Keratinocyte (primary cell): ENCODE data around the gene PTER. TPM values are rescaled to one million over a fixed set of nuclear protein-coding genes. Genes with fewer than 3 reads are reported as not detected.
A peak's percentile ranks its signal among the peaks of the same experiment; 100 is the strongest.

ENCODE experiments used
- DNase-seq: peaks from one replicate; pipeline ENCODE4 v3.0.0-alpha.2; 2011; ENCODE audit warnings: low read depth, missing footprints, low spot score
- FAIRE-seq: peaks from 2 replicates; lab custom pipeline; 2011; peaks lifted over from hg19 to GRCh38; lab: Jason Lieb, UNC
- H2AFZ ChIP-seq: 2 replicates; pipeline ENCODE4 v1.6.0; 2012; ENCODE audit warnings: low read length, control low read depth, inconsistent platforms; ENCODE audit not compliant: control insufficient read depth
- H3K27ac ChIP-seq: 2 replicates; pipeline ENCODE4 v1.5.1; 2011; ENCODE audit warnings: low read length; ENCODE audit not compliant: control insufficient read depth, insufficient read depth
- H3K27me3 ChIP-seq: 3 replicates; pipeline ENCODE4 v1.6.0; 2011; ENCODE audit warnings: low read length; ENCODE audit not compliant: control insufficient read depth, insufficient read depth; ENCODE audit errors: extremely low read depth
- H3K36me3 ChIP-seq, 2 experiments: 2 replicates in 1 of 2; 3 replicates in 1 of 2; pipeline ENCODE4 v1.5.1; 2011; ENCODE audit warnings: low read length in 2 of 2, mild to moderate bottlenecking in 1 of 2; ENCODE audit not compliant: control insufficient read depth in 2 of 2, insufficient read depth in 2 of 2; ENCODE audit errors: extremely low read depth in 1 of 2
- H3K4me1 ChIP-seq: 3 replicates; pipeline ENCODE4 v1.5.1; 2011; ENCODE audit warnings: low read length; ENCODE audit not compliant: control insufficient read depth, insufficient read depth; ENCODE audit errors: extremely low read depth
- H3K4me2 ChIP-seq: 3 replicates; pipeline ENCODE4 v1.6.0; 2011; ENCODE audit warnings: low read depth, low read length; ENCODE audit not compliant: control insufficient read depth, insufficient read depth; ENCODE audit errors: extremely low read depth
- H3K4me3 ChIP-seq, 3 experiments: fragments of 200-600 bp in 1 of 3; sonication (generic) in 1 of 3; 2 replicates in 2 of 3; 3 replicates in 1 of 3; pipeline ENCODE4 v1.5.1; 2011 to 2016; ENCODE audit warnings: low read length in 3 of 3, mild to moderate bottlenecking in 3 of 3, control low read depth in 2 of 3, inconsistent platforms in 1 of 3, low read depth in 1 of 3, mixed read lengths in 1 of 3, mixed run types in 1 of 3, moderate library complexity in 1 of 3; ENCODE audit not compliant: control insufficient read depth in 2 of 3, insufficient read depth in 2 of 3; ENCODE audit errors: extremely low read depth in 1 of 3
- H3K79me2 ChIP-seq: 2 replicates; pipeline ENCODE4 v1.6.0; 2012; ENCODE audit warnings: low read length; ENCODE audit not compliant: control insufficient read depth, insufficient read depth
- H3K9ac ChIP-seq: 3 replicates; pipeline ENCODE4 v1.6.0; 2011; ENCODE audit warnings: low read length; ENCODE audit not compliant: control insufficient read depth, insufficient read depth; ENCODE audit errors: extremely low read depth
- H3K9me1 ChIP-seq: 3 replicates; pipeline ENCODE4 v1.6.0; 2011; ENCODE audit warnings: low read length; ENCODE audit not compliant: control insufficient read depth, insufficient read depth; ENCODE audit errors: extremely low read depth
- H3K9me3 ChIP-seq: 2 replicates; pipeline ENCODE4 v1.5.1; 2012; ENCODE audit warnings: low read depth, low read length; ENCODE audit not compliant: control insufficient read depth
- H4K20me1 ChIP-seq: 3 replicates; pipeline ENCODE4 v1.6.0; 2011; ENCODE audit warnings: low read length; ENCODE audit not compliant: control insufficient read depth, insufficient read depth; ENCODE audit errors: extremely low read depth
- CTCF ChIP-seq, 3 experiments: IDR thresholded peaks in 1 of 3; conservative IDR thresholded peaks in 1 of 3; optimal IDR thresholded peaks in 1 of 3; 2 replicates in 2 of 3; 3 replicates in 1 of 3; pipeline versions ENCODE3 to v1.5.1; 2011; ENCODE audit warnings: low read length in 3 of 3, mild to moderate bottlenecking in 3 of 3, moderate library complexity in 2 of 3, control low read depth in 1 of 3, inconsistent platforms in 1 of 3; ENCODE audit not compliant: insufficient read depth in 2 of 3; ENCODE audit errors: extremely low read depth in 1 of 3
- EZH2 ChIP-seq: IDR thresholded peaks from one replicate; pipeline ENCODE4 v1.6.1; 2012; ENCODE audit warnings: inconsistent platforms, mild to moderate bottlenecking, low read length, moderate library complexity
- dilution Hi-C: fragments of 300-500 bp; cut with MboI; formaldehyde crosslinking; loops from one replicate; pipeline ENCODE4 v1.7.0; 2020; ENCODE audit warnings: low sequenced_read_pairs; ENCODE audit not compliant: extremely low pct_ligation_motif_present
- polyA plus RNA-seq, 5 experiments: library from polyadenylated mRNA; depleted of rRNA in 3 of 5; stranded (reverse) in 3 of 5; stranded (forward) in 1 of 5; unstranded in 1 of 5; fragments of >200 nt; gene quantifications; 1 replicate in 1 of 5; 2 replicates in 3 of 5; 3 replicates in 1 of 5; pipeline versions ENCODE4 v1.2.1 to v1.2.3, GENCODE V29; 2011 to 2012; ENCODE audit warnings: missing spikeins in 2 of 5, low read depth in 1 of 5, low replicate concordance in 1 of 5

PTER gene
- polyA plus RNA-seq, 1 donor (not counting 4 experiments of a cell fraction or from before 2014, with no cell fraction given): 10.1 TPM

DNA sequence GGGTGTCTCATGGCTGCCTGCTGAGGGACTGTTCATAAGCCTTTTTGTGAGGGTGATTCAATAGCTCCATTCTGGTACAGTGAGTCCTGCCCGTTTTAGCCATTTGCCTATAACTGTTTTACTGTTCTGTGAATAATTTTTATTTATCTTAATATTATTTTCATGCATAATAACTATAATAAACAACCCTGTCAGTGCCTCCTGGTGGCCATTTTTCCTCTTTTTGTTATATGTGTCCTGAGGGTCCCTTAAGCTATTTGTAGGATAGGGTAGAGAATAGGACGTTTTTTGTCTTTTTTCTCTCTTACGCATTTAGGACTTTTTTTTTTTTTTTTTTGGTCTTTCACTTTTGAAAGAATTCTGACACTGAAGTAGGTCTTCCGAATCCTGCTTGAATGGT lies 82.0 kb downstream of the PTER start:
- Histone ChIP-seq H3K27ac (no peak overlapping the region), H3K4me1 (no peaks in the 10 kb centered on the region), H3K27me3 (peaks cover 36% of the 10 kb centered on the region), H3K9ac (no peak overlapping the region), H4K20me1 (no peaks in the 10 kb centered on the region), H3K36me3 (no peaks in the 10 kb centered on the region), H3K79me2 (no peaks in the 10 kb centered on the region), H2AFZ (no peak overlapping the region), H3K4me2 (no peak overlapping the region), H3K9me1 (no peaks in the 10 kb centered on the region), H3K9me3 (no peaks in the 10 kb centered on the region), H3K4me3 (no peak overlapping the region)
- peak in 2 of 3 experiments; percentile 11 for TF ChIP-seq CTCF (optimal IDR thresholded peaks at IDR 0.05 in 1 of 3, IDR thresholded peaks at IDR 0.05 in 1 of 3, conservative IDR thresholded peaks at IDR 0.05 in 1 of 3; ENCODE audit: extremely low read depth in 1 of 3, insufficient read depth in 2 of 3, low read length in 3 of 3)
- TF ChIP-seq EZH2: no peak
- DNase-seq: no peak
- dilution Hi-C loops: no loop called here
- no peak for FAIRE-seq

DNA sequence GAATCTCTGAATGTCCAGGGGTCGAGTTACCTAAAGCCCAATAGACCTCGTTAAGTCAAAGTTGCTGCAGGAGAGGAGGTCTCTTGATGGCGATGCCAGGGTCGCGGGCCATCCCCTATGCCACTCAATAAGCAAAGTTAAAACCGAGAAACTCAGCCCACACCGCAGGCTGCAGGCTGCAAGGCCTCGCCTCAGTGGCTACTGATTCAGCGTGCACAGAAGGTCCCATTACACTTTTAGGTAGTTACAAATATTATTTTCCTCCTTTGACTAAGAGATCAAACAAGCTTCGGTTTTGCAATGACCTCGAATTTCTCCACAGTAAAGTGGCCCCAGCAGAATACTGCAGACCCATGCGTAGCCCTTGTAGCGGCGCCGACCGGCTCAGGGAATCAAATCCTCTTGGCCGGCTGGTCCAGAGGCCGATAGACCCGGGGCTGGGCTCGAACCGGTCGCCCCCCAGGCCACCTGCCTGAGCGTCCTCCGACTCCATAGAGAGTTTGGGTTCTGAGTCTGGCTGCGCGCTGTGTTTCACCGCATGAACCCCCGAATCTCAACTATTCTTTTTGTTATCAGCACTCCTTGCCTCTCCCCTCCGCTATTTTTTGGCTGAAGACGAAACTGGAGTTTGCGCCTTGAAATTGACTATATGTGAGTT lies 82.6 kb downstream of the PTER start:
- H3K9me1 ChIP-seq: no peaks in the 10 kb centered on the region
- no peaks in the 10 kb centered on the region for H3K79me2 ChIP-seq
- TF ChIP-seq CTCF (optimal IDR thresholded peaks at IDR 0.05 in 1 of 3, IDR thresholded peaks at IDR 0.05 in 1 of 3, conservative IDR thresholded peaks at IDR 0.05 in 1 of 3; ENCODE audit: extremely low read depth in 1 of 3, insufficient read depth in 2 of 3, low read length in 3 of 3): no peak
- peak; percentile 68 for TF ChIP-seq EZH2
- no peak overlapping the region for H3K4me2 ChIP-seq
- no peaks in the 10 kb centered on the region for H4K20me1 ChIP-seq
- no peaks in the 10 kb centered on the region for H3K4me1 ChIP-seq
- H3K4me3 ChIP-seq: no peak overlapping the region
- peaks cover 36% of the 10 kb centered on the region for H3K27me3 ChIP-seq
- H2AFZ ChIP-seq: no peak overlapping the region
- no peak overlapping the region for H3K27ac ChIP-seq
- FAIRE-seq (no peak), DNase-seq (no peak)
- dilution Hi-C loops: no loop called here
- no peak overlapping the region for H3K9ac ChIP-seq
- H3K36me3 ChIP-seq: no peaks in the 10 kb centered on the region
- no peaks in the 10 kb centered on the region for H3K9me3 ChIP-seq
